GM18517 (cell line): ENCODE measurements around the gene CNOT2.

ENCODE experiments used
- ATAC-seq: cut with Tn5 transposase; IDR thresholded peaks from one replicate; pipeline ENCODE4 v1.9.1; 2021; ENCODE audit warnings: mild to moderate bottlenecking, moderate library complexity; ENCODE audit not compliant: unreplicated experiment

Gene CNOT2

DNA sequence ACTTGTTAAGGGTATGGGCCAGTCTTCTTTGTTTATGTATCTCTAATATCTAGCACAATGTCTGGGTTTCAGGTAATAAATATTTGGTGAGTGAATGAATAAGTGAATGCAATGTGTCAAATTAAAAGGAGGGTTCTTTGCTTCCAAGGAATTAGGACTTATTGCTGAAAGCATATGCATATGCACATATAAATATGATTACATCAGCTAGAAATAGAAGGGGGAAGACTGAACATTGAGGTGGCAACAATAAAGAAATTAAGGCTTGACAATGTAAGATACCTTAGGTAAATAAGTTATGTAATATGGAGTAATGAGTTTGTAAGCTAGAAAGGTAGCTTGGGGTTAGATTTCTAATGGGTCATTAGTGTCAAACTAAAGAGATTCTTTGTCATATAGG lies 160.6 kb downstream of the CNOT2 start:
- no peak for ATAC-seq
